HG02870 (cell line): ENCODE measurements around the gene PIGV.
A peak's percentile ranks its signal among the peaks of the same experiment; 100 is the strongest.
"Not testable (repeated sequence)": the region's sequence is repeated elsewhere in the genome, so short reads cannot be mapped to it uniquely, and the experiment has no call there.

ENCODE experiments used
- ATAC-seq: cut with Tn5 transposase; IDR thresholded peaks from one replicate; pipeline ENCODE4 v1.9.1; 2021; ENCODE audit warnings: mild to moderate bottlenecking, moderate library complexity; ENCODE audit not compliant: unreplicated experiment

The PIGV gene

DNA sequence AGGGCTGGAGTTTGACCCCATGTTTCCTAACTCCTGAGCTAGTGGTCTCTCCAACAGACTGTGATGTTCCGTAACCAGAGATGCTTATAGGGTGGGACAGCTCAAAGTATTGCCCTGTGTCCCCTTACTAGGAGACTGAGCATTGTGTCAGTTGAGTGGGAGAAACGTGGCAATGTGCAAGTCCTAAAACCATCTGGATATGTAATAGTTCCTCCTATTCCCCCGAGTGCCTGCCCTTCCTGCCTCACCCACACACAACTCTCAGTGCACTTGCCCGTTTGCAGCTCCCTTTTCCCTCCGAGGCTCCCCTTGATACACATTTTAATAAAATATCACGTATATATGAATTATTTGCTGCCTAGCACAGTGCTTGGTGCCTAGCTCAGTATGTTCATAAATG lies 3.4 kb downstream of the PIGV start:
- ATAC-seq, result no peak

DNA sequence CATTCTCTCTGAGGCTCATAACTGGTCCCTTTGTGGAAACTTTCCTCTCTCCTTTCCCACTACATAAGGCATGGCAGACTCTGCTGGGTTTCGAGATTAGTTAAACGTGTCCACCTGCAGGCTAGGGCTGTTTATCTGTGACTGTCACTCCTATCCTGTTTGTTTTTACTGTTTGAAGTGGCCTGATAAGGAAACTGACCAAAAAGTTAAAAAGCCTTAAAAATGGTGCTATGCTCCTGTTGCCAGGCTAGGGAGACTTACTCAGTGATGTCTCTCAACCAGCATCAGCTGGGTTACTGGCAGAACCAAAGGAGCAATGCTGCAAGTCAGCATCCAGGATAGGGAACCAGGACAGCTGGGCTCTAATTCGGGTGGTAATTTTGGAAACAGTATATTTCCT lies 3.9 kb downstream of the PIGV start:
- ATAC-seq, result no peak

DNA sequence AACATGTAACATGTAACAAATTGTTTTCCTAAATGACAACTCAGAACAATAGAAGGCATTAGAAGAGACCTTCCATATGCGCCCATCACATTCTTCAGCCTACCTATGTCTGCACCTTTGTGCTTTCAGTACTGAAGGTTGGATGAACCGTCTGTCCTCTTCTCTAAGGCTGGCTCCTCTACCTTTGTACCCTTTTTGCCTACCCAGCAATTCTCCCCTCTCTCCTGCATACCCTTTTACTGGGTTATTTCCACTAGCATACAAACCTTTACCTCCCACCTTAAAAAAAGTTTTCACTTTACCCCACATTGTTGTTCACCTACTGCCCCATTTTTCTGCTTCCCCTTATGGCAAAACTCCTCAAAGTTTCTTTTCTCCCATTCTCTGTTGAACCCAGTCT lies 5.2 kb downstream of the PIGV start:
- no peak for ATAC-seq

DNA sequence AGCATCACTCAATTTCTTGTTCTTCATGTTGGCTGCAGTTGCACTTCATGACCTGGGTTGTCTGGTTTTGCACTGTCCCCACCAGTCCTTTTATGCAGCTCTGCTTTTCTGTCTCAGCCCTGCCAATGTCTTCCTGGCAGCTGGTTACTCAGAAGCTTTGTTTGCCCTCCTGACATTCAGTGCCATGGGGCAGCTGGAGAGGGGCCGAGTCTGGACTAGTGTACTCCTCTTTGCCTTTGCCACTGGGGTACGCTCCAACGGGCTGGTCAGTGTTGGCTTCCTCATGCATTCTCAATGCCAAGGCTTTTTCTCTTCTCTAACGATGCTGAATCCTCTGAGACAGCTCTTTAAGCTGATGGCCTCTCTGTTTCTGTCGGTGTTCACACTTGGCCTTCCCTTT lies 6.6 kb downstream of the PIGV start:
- no peak for ATAC-seq

DNA sequence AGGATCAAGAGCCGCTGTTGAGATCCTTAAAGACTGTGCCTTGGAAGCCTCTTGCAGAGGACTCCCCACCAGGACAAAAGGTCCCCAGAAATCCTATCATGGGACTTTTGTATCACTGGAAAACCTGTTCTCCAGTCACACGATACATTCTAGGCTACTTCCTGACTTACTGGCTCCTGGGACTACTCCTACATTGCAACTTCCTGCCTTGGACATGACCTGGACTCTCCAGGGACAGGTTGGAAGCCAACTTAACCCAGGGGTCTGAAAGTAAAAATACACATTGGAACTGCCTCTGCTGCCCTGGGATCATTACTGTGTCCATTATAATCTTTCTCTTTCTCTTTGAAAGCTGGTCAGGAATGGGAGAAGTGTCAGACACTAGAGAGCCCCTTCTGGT lies 9.9 kb downstream of the PIGV start:
- ATAC-seq, result no peak

DNA sequence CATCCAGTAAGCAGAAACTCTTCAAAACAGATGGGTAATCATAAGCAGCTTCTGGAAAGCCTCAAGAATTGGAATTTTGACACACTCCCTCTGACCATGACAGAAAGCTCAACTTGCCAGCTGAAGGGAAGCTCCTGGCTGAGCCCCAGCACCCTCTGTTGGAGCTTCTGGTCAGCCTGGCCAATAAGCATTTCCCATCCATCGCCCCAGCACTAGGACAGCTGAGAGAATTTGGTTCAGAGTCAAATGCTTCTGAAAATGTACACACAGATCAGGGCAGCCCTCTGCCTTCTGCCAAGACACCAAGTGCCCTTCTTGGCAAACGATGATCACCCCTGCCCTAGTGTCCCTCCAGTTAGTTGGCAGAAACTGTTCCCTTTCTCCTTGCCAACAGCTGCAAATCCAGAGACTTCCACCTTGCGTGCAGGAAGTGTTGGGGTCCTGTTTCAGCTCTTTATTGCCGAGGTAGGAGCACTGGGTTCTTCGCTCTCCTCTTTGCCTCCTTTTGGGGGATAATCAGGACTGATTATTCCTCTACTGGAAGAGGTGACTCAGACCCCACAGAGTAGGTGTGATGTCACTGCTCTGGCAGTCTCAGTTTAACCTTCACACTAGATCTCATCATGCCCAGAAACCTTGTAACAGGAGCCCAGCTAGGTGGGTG lies 11.9 kb downstream of the PIGV start:
- no peak for ATAC-seq

DNA sequence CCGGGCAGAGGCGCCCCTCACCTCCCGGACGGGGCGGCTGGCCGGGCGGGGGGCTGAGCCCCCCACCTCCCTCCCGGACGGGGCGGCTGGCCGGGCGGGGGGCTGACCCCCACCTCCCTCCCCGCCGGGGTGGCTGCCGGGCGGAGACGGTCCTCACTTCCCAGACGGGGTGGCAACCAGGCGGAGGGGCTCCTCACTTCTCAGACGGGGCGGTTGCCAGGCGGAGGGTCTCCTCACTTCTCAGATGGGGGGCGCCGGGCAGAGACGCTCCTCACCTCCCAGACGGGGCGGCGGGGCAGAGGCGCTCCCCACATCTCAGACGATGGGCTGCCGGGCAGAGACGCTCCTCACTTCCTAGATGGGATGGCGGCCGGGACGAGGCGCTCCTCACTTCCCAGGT lies 16.2 kb downstream of the PIGV start:
- ATAC-seq, result not testable (repeated sequence)

DNA sequence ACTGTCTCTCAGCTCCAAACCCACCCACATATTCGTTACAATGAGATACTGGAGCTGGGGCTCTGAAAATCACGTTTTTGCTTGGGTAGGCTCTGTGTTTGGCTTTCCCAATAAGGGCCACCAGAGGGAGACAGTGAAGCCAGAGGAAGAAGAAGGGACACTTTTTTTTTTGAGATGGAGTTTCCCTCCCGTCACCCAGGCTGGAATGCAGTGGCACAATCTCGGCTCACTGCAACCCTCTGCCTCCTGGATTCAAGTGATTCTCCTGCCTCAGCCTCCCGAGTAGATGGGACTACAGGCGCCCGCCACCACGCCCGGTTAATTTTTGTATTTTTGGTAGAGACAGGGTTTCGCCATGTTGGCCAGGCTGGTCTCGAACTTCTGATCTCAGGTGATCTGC lies 22.4 kb downstream of the PIGV start:
- not testable (repeated sequence) for ATAC-seq

DNA sequence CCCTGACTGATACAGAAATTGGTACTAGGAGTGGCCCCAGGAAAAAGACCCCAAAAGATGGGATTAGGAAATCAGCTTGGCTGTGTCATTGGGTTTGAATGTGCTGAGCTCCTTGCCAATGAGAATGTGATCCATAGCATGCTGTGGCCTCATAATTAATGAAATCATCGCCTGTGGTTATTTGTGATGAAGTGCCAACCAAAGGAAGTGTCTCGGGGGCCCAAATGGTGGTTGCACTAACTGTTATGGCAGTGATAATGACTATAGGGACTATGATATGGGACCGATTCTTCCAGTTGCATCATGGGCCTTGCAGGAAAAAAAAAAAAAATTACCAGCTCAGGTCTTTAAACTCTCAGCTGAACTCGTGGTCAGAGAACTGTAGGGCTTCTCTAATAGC lies 23.3 kb downstream of the PIGV start:
- ATAC-seq, result no peak

DNA sequence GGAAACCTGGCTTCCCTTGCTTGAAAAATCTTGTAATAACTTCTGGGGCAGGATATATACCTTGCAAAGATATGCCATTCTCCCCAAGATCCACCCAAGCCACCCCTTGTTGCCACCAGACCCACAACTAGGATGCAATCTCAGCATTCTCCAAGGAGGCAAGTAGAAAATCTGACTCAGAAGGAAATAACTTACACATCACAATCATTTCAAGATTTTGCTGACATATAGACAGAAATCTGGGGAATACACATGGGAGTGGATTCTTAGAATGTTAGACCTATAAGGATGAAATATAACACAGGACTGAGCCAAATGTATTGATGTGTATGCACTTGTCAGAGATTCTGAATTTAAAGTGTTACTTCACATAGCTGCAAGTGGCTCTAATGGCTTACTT lies 24.0 kb downstream of the PIGV start:
- ATAC-seq, result no peak

DNA sequence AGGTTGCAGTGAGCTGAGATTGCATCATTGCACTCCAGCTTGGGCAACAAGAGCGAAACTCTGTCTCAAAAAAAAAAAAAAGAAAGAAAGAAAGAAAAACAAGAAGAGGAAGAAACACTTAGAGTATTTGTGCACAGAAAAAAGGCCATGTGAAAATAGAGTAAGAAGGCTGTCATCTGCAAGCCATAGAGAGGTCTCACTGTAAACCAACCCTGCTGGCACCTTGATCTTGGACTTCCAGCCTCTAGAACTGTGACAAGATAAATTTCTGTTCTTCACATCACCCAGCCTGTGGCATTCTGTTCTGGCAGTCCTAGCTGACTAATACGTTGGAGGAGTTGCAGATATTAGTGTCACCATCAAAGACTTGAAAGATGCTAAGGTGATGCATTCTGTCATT lies 26.6 kb downstream of the PIGV start:
- ATAC-seq, result no peak

DNA sequence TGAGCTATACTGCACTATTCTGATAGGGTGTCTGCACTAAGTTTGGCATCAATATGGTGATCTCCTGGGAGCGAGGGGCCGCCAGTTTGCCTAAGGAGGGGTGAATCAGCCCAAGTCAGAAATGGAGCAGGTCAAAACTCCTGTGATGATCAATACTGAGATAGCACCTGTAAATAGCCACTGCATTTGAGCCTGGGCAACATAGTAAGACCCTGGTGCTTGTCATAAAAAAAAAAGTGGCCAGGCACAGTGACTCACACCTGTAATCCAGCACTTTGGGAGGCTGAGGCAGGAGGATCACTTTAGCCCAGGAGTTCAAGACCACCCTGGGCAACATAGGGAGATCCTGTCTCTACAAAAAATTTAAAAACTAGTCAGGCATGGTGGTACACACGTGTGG lies 27.1 kb downstream of the PIGV start:
- ATAC-seq, result no peak

DNA sequence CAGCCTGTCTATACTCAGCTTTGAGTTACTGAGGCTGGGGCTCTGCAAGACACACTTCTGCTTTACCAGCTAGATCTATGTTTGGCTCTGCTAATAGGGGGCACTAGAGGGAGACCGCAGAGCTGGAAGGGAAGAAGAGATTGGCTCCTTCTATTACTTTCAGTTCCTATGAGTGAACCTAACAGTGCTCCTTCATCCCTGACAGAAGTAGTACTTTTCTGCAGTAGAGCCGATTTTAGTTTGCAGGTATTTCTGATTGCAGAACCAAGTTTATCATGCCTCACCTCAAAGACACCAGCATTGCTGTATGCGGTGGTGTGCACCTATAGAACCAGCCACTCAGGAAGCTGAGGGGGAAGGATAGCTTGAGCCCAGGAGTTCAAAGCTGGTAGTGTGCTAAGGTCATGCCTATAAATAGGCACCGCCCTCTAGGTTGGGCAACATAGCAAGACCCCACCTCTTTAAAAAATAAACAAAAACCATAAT lies 33.1 kb downstream of the PIGV start:
- ATAC-seq, result peak; percentile 71

DNA sequence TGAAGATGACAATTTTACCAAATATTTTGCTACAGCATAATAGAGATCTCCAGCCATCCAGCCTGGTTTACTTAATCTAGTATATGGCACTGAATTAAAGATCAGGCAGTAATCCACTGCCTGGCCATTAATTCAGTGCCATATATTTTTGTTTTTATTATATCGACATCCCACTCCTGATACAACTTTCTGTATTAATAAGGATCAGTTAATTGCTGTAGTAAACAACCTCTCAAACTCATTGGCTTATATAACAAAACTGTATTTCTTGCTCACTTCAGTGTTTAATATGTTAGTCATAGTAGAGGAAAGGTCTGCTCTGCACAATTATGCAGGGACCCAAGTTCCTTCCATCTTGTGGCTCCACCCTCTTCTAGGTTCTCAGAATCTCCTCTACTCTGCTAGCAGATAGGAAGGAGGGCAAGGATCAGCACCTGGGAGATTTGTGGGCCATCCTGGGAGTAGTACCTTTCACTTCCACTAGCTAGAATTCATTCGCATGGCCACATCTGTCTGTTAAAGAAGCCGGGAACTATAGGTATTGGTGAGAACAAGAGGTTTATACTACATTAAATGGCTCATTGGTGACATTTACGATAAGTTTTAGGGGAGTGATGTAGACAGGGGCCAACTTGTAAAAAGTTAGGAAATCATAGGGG lies 35.1 kb downstream of the PIGV start:
- ATAC-seq, result no peak

DNA sequence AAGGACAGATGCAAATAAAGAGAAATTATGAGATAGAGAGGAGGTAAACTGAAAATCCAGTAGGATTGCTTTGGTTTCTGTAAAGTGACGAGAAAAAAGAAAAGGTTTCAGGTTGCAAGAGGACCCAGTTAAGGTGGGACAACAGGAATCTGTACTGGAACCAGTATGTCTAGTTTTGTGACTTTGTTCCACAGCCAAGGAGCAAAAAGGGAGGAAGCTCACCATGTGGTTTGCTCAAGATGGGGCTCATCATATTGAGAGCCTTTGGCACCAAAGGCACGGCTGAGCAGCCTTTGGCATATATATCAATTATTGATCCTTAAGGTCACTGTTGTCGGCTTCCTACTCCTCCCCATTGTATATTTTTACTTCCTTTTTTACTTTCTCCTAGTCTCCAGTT lies 37.0 kb downstream of the PIGV start:
- no peak for ATAC-seq

DNA sequence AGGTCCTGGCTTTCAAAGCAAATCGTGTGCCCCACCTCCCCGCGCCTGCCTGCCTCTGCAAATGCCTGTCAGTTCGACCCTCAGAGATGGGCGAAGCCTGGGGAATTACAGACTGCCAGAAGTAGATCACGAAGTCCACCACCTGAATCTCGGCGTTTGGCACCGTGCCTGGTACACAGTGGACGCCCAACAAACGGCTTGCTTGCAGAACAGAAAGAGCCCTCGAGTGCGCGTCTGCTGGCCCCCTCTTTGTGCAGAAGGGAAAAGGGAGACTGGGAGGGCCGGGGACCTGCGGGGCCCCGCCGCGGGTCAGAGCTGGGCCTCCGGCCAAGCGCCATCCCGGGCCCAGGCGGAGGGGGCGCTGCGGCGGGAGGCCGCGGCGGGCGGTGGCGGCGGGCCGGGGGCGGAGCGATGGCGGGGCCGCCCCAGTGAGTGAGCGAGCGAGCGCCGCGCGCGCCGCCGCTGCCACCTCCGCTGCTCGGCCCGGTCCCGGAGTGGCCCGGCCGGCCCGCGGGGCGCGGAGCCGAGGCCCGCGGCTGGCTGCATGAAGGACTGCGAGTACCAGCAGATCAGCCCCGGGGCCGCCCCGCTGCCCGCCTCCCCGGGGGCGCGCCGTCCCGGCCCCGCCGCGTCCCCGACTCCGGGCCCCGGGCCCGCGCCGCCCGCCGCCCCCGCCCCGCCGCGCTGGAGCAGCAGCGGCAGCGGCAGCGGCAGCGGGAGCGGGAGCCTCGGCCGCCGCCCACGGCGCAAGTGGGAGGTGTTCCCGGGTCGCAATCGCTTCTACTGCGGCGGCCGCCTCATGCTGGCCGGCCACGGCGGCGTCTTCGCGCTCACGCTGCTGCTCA lies 38.7 kb downstream of the PIGV start, which contains the start of gene ZDHHC18:
Gene ZDHHC18 (plus strand): TSS at position 428 of the 845 bp plus-strand sequence. CDS start 117 bp downstream, at position 545.
- ATAC-seq, result no peak

DNA sequence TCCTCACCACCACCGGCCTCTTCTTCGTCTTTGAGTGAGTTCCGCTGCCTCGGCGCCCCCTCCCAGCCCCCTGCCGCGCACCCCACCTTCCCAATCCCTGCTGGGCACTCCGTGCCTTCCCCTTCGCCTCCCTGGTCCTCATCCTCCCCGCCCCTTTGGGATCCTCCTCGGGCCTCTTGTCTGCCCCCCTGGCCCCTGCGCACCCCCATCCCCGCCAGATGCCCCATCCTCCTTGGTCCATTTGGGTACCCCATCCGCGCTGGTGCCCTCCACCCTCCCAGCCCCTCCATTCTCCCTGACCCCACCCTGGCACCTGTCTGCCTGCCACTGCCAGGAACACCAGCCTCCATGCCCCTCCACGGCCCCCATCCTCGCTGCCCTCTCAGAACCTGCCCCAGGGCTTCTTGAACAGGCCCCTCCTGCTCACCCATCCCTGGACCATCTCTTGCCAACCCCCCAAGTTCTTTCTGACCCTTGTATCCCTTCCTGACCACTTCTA lies 39.4 kb downstream of the PIGV start:
- no peak for ATAC-seq

DNA sequence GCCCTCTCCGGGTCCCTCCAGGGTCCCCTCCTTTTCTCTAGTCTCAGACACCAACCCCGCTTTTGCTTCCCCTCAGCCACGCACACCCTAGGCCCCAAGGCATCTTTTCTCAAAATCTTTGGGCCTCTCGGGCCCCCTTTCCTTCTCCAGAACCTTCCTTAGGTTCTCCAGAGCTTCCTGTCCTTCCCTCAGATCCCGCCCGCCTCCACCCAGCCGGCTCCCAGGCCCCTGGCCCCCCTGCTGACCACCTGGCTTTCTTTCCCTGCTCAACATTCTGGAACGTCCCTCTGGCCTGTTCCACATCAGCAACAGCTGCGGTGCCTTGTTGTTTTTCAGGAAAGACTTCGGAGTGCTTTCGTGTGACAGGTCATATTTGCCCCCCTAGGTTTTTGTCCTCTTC lies 39.9 kb downstream of the PIGV start:
- ATAC-seq, result no peak

DNA sequence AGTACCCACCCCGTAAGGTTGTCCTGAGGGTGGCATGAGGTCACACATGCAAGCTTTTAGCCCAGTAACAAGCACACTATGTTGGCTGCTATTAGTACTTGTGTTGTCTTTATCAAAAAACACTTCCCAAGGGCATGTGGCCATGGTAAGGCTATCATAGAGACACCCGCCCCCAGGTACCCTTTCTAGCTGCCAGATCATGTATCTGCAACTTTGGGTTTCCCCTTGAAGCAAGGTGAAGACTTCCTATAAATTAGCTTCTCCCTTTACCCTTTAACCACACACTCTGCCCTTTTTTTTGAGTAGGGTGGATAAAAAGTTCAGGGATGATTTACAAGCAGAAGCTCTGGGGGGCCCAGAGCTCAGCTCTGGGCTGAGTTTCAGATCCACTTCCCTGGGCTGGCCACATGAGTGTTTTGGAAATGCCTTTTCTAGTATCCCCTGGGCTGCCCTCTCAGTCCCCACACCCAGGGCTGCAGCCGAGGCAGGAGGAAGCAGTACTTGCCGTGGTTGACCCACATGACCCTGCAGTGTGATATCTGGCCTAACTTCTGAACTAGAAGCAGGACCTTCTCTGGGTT lies 40.8 kb downstream of the PIGV start:
- ATAC-seq, result no peak

DNA sequence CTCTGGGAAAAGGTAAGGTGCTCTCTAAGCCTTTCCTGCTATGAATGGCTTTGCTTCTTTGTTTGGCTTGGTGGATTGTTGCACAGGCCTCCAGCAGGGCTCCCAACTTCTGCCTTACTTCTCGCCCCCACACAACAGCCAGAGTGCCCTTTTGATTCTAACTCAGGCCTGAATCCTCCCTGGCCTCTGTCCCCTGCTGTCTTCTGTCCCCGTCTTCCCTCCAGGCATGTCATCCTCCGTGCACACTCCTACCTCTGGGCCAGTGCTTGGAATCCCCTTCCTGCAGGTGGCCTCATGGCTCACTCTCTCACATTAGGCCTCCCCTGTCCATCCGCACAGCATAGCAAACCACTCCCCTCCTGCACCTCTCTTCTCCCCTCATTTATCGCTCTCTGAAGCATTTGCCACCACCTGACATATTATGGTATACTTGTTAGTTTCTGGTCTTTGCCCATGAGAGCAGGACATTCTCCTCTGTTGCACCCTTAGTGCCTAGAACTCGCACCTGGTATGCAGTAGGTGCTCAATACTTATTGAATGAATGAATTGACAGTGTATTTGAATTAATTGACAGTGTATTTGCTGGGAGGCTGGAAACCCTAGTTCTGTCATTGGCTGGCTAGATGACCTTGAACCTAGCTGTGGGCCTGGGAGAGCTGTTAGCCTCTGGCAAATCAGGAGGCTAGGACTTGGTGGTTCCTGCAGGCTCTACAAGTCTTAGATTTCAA lies 41.6 kb downstream of the PIGV start:
- no peak for ATAC-seq

DNA sequence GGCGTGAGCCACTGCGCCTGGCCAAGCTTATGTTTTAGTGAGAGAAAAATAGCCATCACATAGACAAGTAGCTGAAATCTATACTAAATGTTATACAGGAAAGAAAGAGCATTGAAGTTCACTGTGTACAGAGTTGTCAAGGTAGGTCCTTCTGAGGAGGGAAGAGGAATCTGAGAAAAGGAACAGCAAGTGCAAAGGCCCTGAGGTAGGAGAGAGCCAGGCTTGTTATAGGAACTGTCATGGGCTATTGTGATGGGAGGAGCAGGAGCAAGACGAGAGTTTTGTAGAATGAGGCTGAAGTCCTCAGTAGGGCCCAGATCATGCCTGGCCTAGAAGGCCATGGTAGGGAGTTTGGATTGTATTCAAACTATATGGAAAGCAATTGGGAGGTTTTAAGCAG lies 43.3 kb downstream of the PIGV start:
- ATAC-seq, result no peak
